Subcutaneous abdominal adipose tissue (tissue), 5 donors: Measurements from ENCODE around the gene TGDS.

ENCODE experiments used
- H3K27ac ChIP-seq: one replicate; pipeline ENCODE4 v1.7.0; 2013; ENCODE audit warnings: low read depth, mild to moderate bottlenecking, inconsistent platforms, low read length, moderate library complexity
- H3K27me3 ChIP-seq, 5 donors: one replicate each; pipeline ENCODE4 v1.7.0; 2013; ENCODE audit warnings: low read length in 5 of 5, inconsistent platforms in 1 of 5; ENCODE audit not compliant: control insufficient read depth in 5 of 5, insufficient read depth in 4 of 5
- H3K36me3 ChIP-seq, 5 donors: one replicate each; pipeline ENCODE4 v1.7.0; 2013; ENCODE audit warnings: low read length in 5 of 5; ENCODE audit not compliant: control insufficient read depth in 5 of 5, insufficient read depth in 5 of 5
- H3K4me1 ChIP-seq, 5 donors: one replicate each; pipeline ENCODE4 v1.7.0; 2013; ENCODE audit warnings: low read length in 5 of 5, mild to moderate bottlenecking in 3 of 5, moderate library complexity in 1 of 5; ENCODE audit not compliant: control insufficient read depth in 5 of 5, insufficient read depth in 5 of 5
- H3K4me3 ChIP-seq, 5 donors: one replicate each; pipeline ENCODE4 v1.7.0; 2013; ENCODE audit warnings: low read length in 5 of 5, low read depth in 1 of 5
- H3K9ac ChIP-seq, 5 donors: one replicate each; pipeline ENCODE4 v1.7.0; 2013; ENCODE audit warnings: low read length in 5 of 5, mild to moderate bottlenecking in 4 of 5, moderate library complexity in 3 of 5
- H3K9me3 ChIP-seq, 5 donors: one replicate each; pipeline ENCODE4 v1.7.0; 2013; ENCODE audit warnings: low read length in 5 of 5; ENCODE audit not compliant: control insufficient read depth in 5 of 5
- donor health status: healthy.
- donor health status: healthy.
- donor health status: healthy.
- donor health status: healthy.
- donor health status: healthy.

TGDS gene

GRCh38 chr13:94601446-94602431, 5.8 kb upstream of the TGDS start, which contains the start of gene GPR180:
TSS of gene GPR180 (plus strand) at chr13:94601857. CDS start at chr13:94601928, 71 bp downstream.
- H3K4me3 ChIP-seq = peak within 1 kb of the TSS; percentile 82 to 95 (median 89)
- H3K36me3 ChIP-seq = peaks cover 0 to 12% (median 5%) of the 10 kb centered on the region in 5 donors
- H3K9ac ChIP-seq = peak within 1 kb of the TSS; percentile 48 to 84 (median 84)
- H3K27me3 ChIP-seq = no peaks in the 10 kb centered on the region
- H3K27ac ChIP-seq = peak within 1 kb of the TSS; percentile 82
- H3K9me3 ChIP-seq = no peaks in the 10 kb centered on the region
- peaks cover 0 to 27% (median 23%) of the 10 kb centered on the region in 5 donors for H3K4me1 ChIP-seq

DNA sequence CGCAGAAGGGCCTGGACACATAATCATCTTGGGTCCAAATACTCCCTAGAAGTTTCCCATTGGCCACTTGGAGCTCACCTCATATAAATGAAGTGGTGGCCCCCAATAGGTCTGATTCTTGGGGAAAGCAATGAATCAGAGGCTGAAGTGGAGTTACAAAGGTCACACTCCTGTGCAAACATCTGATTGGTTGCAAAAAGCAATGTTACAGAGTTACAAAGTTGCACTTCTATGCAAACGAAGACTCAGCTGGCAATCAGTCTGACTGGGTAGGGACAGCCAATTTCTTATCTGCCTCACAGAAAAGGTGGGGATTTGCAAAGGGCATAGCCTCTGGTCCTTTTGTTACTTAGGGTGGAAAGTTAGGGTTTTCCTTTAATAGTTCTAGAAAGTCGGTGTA, 3.9 kb upstream of the TGDS start:
- no peaks in the 10 kb centered on the region for H3K36me3 ChIP-seq
- H3K27ac ChIP-seq = no peak overlapping the region
- no peak overlapping the region for H3K4me3 ChIP-seq
- H3K27me3 ChIP-seq = no peaks in the 10 kb centered on the region
- H3K9me3 ChIP-seq = no peaks in the 10 kb centered on the region
- no peak overlapping the region for H3K9ac ChIP-seq
- H3K4me1 ChIP-seq = peaks cover 2 to 39% (median 37%) of the 10 kb centered on the region in 5 donors

GRCh38 chr13:94598281-94598680, 2.3 kb upstream of the TGDS start:
- Histone ChIP-seq H3K4me1 (peaks cover 3 to 40% (median 38%) of the 10 kb centered on the region in 5 donors), H3K27me3 (no peaks in the 10 kb centered on the region), H3K9me3 (no peaks in the 10 kb centered on the region), H3K9ac (no peak overlapping the region), H3K27ac (no peak overlapping the region), H3K4me3 (no peak overlapping the region), H3K36me3 (no peaks in the 10 kb centered on the region)

DNA sequence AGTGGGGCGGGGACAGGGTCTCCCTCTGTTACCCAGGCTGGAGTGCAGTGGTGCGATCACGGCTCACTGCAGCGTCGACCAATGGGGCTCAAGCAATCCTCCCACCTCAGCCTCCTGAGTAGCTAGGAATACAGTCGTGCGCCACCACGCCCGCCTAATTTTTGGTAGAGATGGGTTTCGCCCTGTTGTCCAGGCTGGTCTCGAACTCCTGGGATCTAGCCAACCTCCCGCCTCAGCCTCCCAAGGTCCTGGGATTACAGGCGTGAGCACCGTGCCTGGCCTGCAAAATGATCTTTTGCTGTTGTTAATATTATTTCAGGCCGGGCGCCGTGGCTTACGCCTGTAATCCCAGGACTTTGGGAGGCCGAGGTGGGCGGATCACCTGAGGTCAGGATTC, 621 bp upstream of the TGDS start:
- peaks cover 3 to 30% (median 25%) of the 10 kb centered on the region in 5 donors for H3K4me1 ChIP-seq
- peaks cover 0 to 9% (median 8%) of the 10 kb centered on the region in 5 donors for H3K36me3 ChIP-seq
- H3K9ac ChIP-seq = peak overlapping the region in 2 of 5 donors; percentile 85 to 99
- H3K27ac ChIP-seq = peak overlapping the region; percentile 82
- no peaks in the 10 kb centered on the region for H3K9me3 ChIP-seq
- peak overlapping the region; percentile 75 to 99 (median 95) for H3K4me3 ChIP-seq
- no peaks in the 10 kb centered on the region for H3K27me3 ChIP-seq

- Histone ChIP-seq H3K27me3 (no peaks in the 10 kb centered on the region), H3K9me3 (no peaks in the 10 kb centered on the region), H3K9ac (peak overlapping the region; percentile 85 to 99 (median 95)), H3K27ac (peak overlapping the region; percentile 82), H3K4me1 (peaks cover 3 to 26% (median 25%) of the 10 kb centered on the region in 5 donors), H3K36me3 (peaks cover 11 to 16% (median 14%) of the 10 kb centered on the region in 5 donors), H3K4me3 (peak overlapping the region; percentile 81 to 99 (median 96))
Observed at GRCh38 chr13:94595001-94595949, 677 bp downstream of the TGDS start.

DNA sequence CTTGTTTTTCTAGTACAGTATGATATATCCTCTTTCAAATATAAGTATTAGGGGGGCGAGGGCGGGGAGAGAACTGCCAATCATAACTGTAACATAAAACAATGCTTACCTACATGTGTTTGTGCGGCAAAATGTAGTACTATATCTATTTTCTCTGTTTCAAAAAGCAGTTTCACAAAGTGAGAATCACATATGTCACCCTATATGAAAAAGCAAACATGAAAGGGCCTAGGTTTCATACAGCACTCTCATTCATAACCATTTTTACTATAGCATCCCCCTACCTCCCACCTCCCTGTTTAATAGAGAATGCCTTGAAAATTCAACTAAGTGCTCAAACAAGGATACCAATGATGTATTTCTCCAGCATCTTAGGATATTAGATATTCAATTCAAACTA, 5.2 kb downstream of the TGDS start:
- peaks cover 3 to 21% (median 19%) of the 10 kb centered on the region in 5 donors for H3K4me1 ChIP-seq
- no peaks in the 10 kb centered on the region for H3K27me3 ChIP-seq
- H3K36me3 ChIP-seq = peaks cover 11 to 20% (median 17%) of the 10 kb centered on the region in 5 donors
- H3K9me3 ChIP-seq = no peaks in the 10 kb centered on the region
- H3K9ac ChIP-seq = no peak overlapping the region
- H3K27ac ChIP-seq = no peak overlapping the region
- H3K4me3 ChIP-seq = no peak overlapping the region

DNA sequence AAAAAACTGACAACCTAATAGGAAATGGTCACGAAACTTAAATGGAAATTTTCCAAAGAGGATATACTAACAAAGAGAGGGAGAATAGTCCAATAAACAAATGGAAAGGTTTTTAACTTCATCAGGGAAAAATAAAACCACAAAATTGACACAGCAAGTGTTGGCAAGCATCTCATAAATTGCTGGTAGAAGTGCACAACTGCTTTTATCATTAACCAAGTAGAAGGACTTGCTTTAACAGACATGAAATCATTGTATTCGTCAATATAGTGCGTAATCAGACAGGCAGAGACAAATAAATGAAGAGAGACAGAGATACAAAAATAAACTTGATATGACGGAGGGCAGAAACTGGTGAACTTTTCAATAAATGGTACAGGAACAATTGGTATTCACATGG, 7.4 kb downstream of the TGDS start:
- Histone ChIP-seq H3K27ac (no peak overlapping the region), H3K4me3 (no peak overlapping the region), H3K9me3 (no peaks in the 10 kb centered on the region), H3K27me3 (no peaks in the 10 kb centered on the region), H3K9ac (no peak overlapping the region), H3K4me1 (peaks cover 0 to 13% (median 3%) of the 10 kb centered on the region in 5 donors), H3K36me3 (peaks cover 14 to 20% (median 17%) of the 10 kb centered on the region in 5 donors)

GRCh38 chr13:94586371-94586770, 9.6 kb downstream of the TGDS start:
- Histone ChIP-seq H3K9ac (no peak overlapping the region), H3K4me1 (peaks cover 0 to 13% (median 3%) of the 10 kb centered on the region in 5 donors), H3K36me3 (peaks cover 13 to 26% (median 23%) of the 10 kb centered on the region in 5 donors), H3K4me3 (no peak overlapping the region), H3K27ac (no peak overlapping the region), H3K9me3 (no peaks in the 10 kb centered on the region), H3K27me3 (no peaks in the 10 kb centered on the region)

GRCh38 chr13:94585543-94586101, 10.3 kb downstream of the TGDS start:
- Histone ChIP-seq H3K4me3 (no peak overlapping the region), H3K36me3 (peaks cover 14 to 25% (median 23%) of the 10 kb centered on the region in 5 donors), H3K4me1 (peaks cover 0 to 13% (median 3%) of the 10 kb centered on the region in 5 donors), H3K9me3 (no peaks in the 10 kb centered on the region), H3K27ac (no peak overlapping the region), H3K9ac (no peak overlapping the region), H3K27me3 (no peaks in the 10 kb centered on the region)
